HCT116 (cell line): ENCODE measurements around the gene TTC38.

Experiments
- CEBPB ChIP-seq: IDR thresholded peaks from 2 replicates; pipeline ENCODE4 v1.6.1; 2012; ENCODE audit warnings: low read depth
- EGR1 ChIP-seq: IDR thresholded peaks from 2 replicates; pipeline ENCODE4 v1.6.1; 2012; ENCODE audit warnings: low read depth
- EZH2 ChIP-seq: fragments of 200-600 bp; sonication (generic); IDR thresholded peaks from 2 replicates; pipeline ENCODE4 v1.6.1; 2017; ENCODE audit warnings: antibody characterized with exemption, mixed run types
- JUND ChIP-seq: IDR thresholded peaks from 2 replicates; pipeline ENCODE4 v1.6.1; 2012
- POLR2A ChIP-seq: IDR thresholded peaks from 2 replicates; pipeline ENCODE4 v1.7.0; 2011; ENCODE audit warnings: borderline replicate concordance; ENCODE audit not compliant: insufficient read depth, insufficient read length; ENCODE audit errors: extremely low read depth
- RAD21 ChIP-seq: IDR thresholded peaks from 2 replicates; pipeline ENCODE4 v1.6.1; 2012; ENCODE audit warnings: low read depth, mild to moderate bottlenecking
- TF ChIP-seq, protein P1 (sequence below), 3 experiments: fragments of 200-600 bp in 1 of 3; sonication (generic) in 1 of 3; IDR thresholded peaks in 2 of 3; conservative IDR thresholded peaks in 1 of 3; 2 replicates each; pipeline ENCODE4 v1.5.1; 2012 to 2017; ENCODE audit warnings: low read depth in 2 of 3, low read length in 2 of 3, antibody characterized with exemption in 1 of 3, borderline replicate concordance in 1 of 3, control low read depth in 1 of 3, mild to moderate bottlenecking in 1 of 3, mixed read lengths in 1 of 3, mixed run types in 1 of 3, moderate library complexity in 1 of 3; ENCODE audit not compliant: insufficient read depth in 1 of 3
- TF ChIP-seq, protein P2 (sequence below): IDR thresholded peaks from 2 replicates; pipeline ENCODE4 v1.6.1; 2011; ENCODE audit warnings: mild to moderate bottlenecking, low read length, moderate library complexity; ENCODE audit not compliant: insufficient replicate concordance; ENCODE audit errors: extremely low read depth
- TF ChIP-seq, protein P3 (sequence below): IDR thresholded peaks from 2 replicates; pipeline ENCODE4 v1.6.1; 2012
- TF ChIP-seq, protein P4 (sequence below): IDR thresholded peaks from 2 replicates; pipeline ENCODE4 v1.6.1; 2012

DNA sequence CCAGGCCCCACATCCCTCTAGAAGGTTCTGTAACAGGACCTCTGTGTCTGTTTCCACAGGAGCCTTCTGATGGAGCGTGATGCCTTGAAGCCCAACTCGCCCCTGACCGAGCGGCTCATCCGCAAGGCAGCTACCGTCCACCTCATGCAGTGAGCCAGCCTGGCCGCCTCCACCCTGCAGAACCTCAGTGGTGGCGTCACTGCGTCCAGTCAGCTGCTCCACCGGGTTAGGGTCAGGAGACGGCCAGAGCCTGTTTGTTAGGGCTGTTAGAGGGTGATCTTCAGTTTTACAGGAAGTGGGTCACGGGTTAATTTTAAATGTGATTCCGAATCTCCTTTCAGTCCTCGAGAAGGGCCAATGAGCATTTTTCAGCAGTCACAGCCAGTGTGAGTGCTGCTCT is 24.9 kb downstream of the TTC38 start:
- TF ChIP-seq, protein P1, sequence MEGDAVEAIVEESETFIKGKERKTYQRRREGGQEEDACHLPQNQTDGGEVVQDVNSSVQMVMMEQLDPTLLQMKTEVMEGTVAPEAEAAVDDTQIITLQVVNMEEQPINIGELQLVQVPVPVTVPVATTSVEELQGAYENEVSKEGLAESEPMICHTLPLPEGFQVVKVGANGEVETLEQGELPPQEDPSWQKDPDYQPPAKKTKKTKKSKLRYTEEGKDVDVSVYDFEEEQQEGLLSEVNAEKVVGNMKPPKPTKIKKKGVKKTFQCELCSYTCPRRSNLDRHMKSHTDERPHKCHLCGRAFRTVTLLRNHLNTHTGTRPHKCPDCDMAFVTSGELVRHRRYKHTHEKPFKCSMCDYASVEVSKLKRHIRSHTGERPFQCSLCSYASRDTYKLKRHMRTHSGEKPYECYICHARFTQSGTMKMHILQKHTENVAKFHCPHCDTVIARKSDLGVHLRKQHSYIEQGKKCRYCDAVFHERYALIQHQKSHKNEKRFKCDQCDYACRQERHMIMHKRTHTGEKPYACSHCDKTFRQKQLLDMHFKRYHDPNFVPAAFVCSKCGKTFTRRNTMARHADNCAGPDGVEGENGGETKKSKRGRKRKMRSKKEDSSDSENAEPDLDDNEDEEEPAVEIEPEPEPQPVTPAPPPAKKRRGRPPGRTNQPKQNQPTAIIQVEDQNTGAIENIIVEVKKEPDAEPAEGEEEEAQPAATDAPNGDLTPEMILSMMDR (IDR thresholded peaks at IDR 0.05 in 2 of 3, conservative IDR thresholded peaks at IDR 0.05 in 1 of 3; ENCODE audit: borderline replicate concordance in 1 of 3, insufficient read depth in 1 of 3, low read depth in 2 of 3, low read length in 2 of 3): no peak
- no peak for TF ChIP-seq POLR2A
- TF ChIP-seq EGR1: no peak
- no peak for TF ChIP-seq EZH2
- TF ChIP-seq JUND: no peak
- TF ChIP-seq, protein P2, sequence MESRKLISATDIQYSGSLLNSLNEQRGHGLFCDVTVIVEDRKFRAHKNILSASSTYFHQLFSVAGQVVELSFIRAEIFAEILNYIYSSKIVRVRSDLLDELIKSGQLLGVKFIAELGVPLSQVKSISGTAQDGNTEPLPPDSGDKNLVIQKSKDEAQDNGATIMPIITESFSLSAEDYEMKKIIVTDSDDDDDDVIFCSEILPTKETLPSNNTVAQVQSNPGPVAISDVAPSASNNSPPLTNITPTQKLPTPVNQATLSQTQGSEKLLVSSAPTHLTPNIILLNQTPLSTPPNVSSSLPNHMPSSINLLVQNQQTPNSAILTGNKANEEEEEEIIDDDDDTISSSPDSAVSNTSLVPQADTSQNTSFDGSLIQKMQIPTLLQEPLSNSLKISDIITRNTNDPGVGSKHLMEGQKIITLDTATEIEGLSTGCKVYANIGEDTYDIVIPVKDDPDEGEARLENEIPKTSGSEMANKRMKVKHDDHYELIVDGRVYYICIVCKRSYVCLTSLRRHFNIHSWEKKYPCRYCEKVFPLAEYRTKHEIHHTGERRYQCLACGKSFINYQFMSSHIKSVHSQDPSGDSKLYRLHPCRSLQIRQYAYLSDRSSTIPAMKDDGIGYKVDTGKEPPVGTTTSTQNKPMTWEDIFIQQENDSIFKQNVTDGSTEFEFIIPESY: no peak
- TF ChIP-seq RAD21: no peak
- no peak for TF ChIP-seq CEBPB
- TF ChIP-seq, protein P3, sequence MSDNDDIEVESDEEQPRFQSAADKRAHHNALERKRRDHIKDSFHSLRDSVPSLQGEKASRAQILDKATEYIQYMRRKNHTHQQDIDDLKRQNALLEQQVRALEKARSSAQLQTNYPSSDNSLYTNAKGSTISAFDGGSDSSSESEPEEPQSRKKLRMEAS: no peak
- TF ChIP-seq, protein P4, sequence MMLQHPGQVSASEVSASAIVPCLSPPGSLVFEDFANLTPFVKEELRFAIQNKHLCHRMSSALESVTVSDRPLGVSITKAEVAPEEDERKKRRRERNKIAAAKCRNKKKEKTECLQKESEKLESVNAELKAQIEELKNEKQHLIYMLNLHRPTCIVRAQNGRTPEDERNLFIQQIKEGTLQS: no peak
